ENCODE measurements around the gene CLEC1B. TPM values are rescaled to one million over a fixed set of nuclear protein-coding genes. Genes with fewer than 3 reads are reported as not detected.

The CLEC1B gene
- total and polyA plus RNA-seq, 2 of the 13 experiments (the other 11 are each of a cell fraction or from before 2014, with no cell fraction given) = not detected

DNA sequence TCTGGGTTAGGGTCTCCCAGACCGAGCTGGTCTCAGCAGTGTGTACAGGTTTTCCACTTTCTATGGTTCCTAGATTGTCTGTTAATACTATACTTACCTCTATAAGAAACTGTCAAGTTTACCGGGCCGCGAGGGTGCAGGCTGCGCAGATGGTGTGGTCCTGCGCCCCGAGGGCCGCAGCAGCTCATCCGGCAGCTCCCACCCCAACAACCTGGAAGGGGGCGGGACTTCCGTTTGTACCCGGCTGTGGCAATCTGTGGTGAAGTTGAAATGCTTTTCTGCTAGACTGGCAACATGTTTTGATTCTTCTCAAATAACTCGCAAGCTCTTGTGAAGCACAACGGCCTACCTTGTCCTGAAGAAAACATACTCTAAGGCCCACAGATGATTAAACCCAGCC is 31.5 kb upstream of the CLEC1B start, which contains the start of gene CLEC9A:
Gene CLEC9A (plus strand): TSS at position 237 of the 400 bp plus-strand sequence. CDS start 22,006 bp downstream, outside the sequence.
- Histone ChIP-seq H4K20me1 (ENCODE audit: insufficient read depth, low read length) (no peaks in the 10 kb centered on the region), H3K27me3 (ENCODE audit: control insufficient read depth in 1 of 2, insufficient read depth in 2 of 2, low read length in 2 of 2) (peaks cover 0 to 9% of the 10 kb centered on the region in 2 experiments; a peak in 2 of 5 replicates), H3K9me3 (ENCODE audit: low read length) (no peaks in the 10 kb centered on the region), H2AFZ (ENCODE audit: low read length) (no peak within 1 kb of the TSS), H3K4me1 (ENCODE audit: insufficient read depth, low read length) (no peaks in the 10 kb centered on the region), H3K9ac (ENCODE audit: insufficient read depth, low read depth, low read length) (no peak within 1 kb of the TSS), H3K79me2 (ENCODE audit: insufficient read depth, low read length) (no peaks in the 10 kb centered on the region), H3K27ac (ENCODE audit: extremely low read length, insufficient read depth, low read length) (no peak within 1 kb of the TSS), H3K4me2 (ENCODE audit: low read depth, low read length) (no peak within 1 kb of the TSS), H3K36me3 (replicated peaks in 1 of 2; ENCODE audit: control insufficient read depth in 1 of 2, insufficient read depth in 2 of 2, low read length in 2 of 2) (no peaks in the 10 kb centered on the region), H3K4me3 (replicated peaks in 1 of 3; ENCODE audit: insufficient read depth in 1 of 3, low read depth in 2 of 3, low read length in 3 of 3) (no peak within 1 kb of the TSS)
- 61% methylated on average over 7 of the region's 14 CpGs for WGBS (ENCODE audit: low lambda C conversion rate)
- no TSS peak for BruUV-seq (replicated peaks)
- DNase-seq (ENCODE audit: low spot score) = no peak
- in situ Hi-C loops (cut with HindIII; ENCODE audit: extremely low pct_ligation_motif_present, low pct_unique_long_range_greater_than_20kb) = no loop called here
- ATAC-seq = no peak
- TF ChIP-seq ZMAT3 (CRISPR knock-in tag; conservative IDR thresholded peaks at IDR 0.05) (no peak), GTF3A (CRISPR knock-in tag; conservative IDR thresholded peaks at IDR 0.05) (no peak), ZNF83 (CRISPR knock-in tag; IDR thresholded peaks at IDR 0.05; ENCODE audit: borderline replicate concordance) (no peak), ATRX (CRISPR knock-in tag; IDR thresholded peaks at IDR 0.05; ENCODE audit: borderline replicate concordance) (no peak), ZBTB38 (CRISPR knock-in tag; IDR thresholded peaks at IDR 0.05) (no peak), TEAD3 (CRISPR knock-in tag; optimal IDR thresholded peaks at IDR 0.05; ENCODE audit: borderline replicate concordance) (no peak)
- TF ChIP-seq, protein P1, sequence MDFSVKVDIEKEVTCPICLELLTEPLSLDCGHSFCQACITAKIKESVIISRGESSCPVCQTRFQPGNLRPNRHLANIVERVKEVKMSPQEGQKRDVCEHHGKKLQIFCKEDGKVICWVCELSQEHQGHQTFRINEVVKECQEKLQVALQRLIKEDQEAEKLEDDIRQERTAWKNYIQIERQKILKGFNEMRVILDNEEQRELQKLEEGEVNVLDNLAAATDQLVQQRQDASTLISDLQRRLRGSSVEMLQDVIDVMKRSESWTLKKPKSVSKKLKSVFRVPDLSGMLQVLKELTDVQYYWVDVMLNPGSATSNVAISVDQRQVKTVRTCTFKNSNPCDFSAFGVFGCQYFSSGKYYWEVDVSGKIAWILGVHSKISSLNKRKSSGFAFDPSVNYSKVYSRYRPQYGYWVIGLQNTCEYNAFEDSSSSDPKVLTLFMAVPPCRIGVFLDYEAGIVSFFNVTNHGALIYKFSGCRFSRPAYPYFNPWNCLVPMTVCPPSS (IDR thresholded peaks at IDR 0.05) = no peak
- FAIRE-seq = no peak
- CTCF ChIA-PET (ENCODE audit: low intra/inter-chr PET ratio, low total read pairs) = no interaction called here
- POLR2A ChIA-PET = no interaction called here
- intact Hi-C loops (cut with micrococcal nuclease; ENCODE audit: unreplicated experiment) = no loop called here

DNA sequence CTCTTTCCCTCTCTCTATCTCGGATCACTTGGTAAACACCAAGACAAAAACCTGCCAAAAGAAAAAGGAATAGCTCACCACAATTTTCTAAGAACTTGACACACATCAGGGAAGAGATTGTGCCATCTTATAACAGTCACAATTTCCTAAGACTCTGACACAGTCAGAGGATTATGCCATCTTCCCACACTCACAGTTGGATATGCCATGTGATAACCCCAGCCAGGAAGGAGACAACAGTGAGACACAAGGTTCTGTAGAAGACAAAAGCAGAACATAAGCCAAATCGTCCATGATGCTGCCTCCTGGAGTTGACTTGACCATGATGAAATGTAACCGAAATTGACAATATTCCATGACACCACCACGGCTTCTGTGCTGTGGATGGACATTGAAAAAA is 28.8 kb upstream of the CLEC1B start:
- in situ Hi-C loops (cut with HindIII; ENCODE audit: extremely low pct_ligation_motif_present, low pct_unique_long_range_greater_than_20kb) = no loop called here
- no peaks in the 10 kb centered on the region for H4K20me1 ChIP-seq (ENCODE audit: insufficient read depth, low read length)
- H3K36me3 ChIP-seq (replicated peaks in 1 of 2; ENCODE audit: control insufficient read depth in 1 of 2, insufficient read depth in 2 of 2, low read length in 2 of 2) = no peaks in the 10 kb centered on the region
- no peaks in the 10 kb centered on the region for H3K4me1 ChIP-seq (ENCODE audit: insufficient read depth, low read length)
- no peaks in the 10 kb centered on the region for H3K79me2 ChIP-seq (ENCODE audit: insufficient read depth, low read length)
- no peak for FAIRE-seq
- intact Hi-C loops (cut with micrococcal nuclease; ENCODE audit: unreplicated experiment) = no loop called here
- H3K4me3 ChIP-seq (replicated peaks in 1 of 3; ENCODE audit: insufficient read depth in 1 of 3, low read depth in 2 of 3, low read length in 3 of 3) = no peak overlapping the region
- no peaks in the 10 kb centered on the region for H3K9me3 ChIP-seq (ENCODE audit: low read length)
- no peak for DNase-seq (ENCODE audit: low spot score)
- no peak overlapping the region for H2AFZ ChIP-seq (ENCODE audit: low read length)
- H3K4me2 ChIP-seq (ENCODE audit: low read depth, low read length) = no peak overlapping the region
- peaks cover 0 to 9% of the 10 kb centered on the region in 2 experiments; a peak in 2 of 5 replicates for H3K27me3 ChIP-seq (ENCODE audit: control insufficient read depth in 1 of 2, insufficient read depth in 2 of 2, low read length in 2 of 2)
- no TSS peak for BruUV-seq (replicated peaks)
- no peak overlapping the region for H3K9ac ChIP-seq (ENCODE audit: insufficient read depth, low read depth, low read length)
- no peak overlapping the region for H3K27ac ChIP-seq (ENCODE audit: extremely low read length, insufficient read depth, low read length)
- no peak for ATAC-seq
- CTCF ChIA-PET (ENCODE audit: low intra/inter-chr PET ratio, low total read pairs) = no interaction called here
- no peak for TF ChIP-seq NFATC3 (CRISPR knock-in tag; IDR thresholded peaks at IDR 0.05)
- TF ChIP-seq RXRA (CRISPR knock-in tag; IDR thresholded peaks at IDR 0.05) = no peak
- no peak for TF ChIP-seq IRF9 (CRISPR knock-in tag; IDR thresholded peaks at IDR 0.05; ENCODE audit: borderline replicate concordance)
- TF ChIP-seq, protein P2, sequence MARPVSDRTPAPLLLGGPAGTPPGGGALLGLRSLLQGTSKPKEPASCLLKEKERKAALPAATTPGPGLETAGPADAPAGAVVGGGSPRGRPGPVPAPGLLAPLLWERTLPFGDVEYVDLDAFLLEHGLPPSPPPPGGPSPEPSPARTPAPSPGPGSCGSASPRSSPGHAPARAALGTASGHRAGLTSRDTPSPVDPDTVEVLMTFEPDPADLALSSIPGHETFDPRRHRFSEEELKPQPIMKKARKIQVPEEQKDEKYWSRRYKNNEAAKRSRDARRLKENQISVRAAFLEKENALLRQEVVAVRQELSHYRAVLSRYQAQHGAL (CRISPR knock-in tag; IDR thresholded peaks at IDR 0.05; ENCODE audit: not compliant biosample characterization) = no peak
- POLR2A ChIA-PET = no interaction called here
- 1% methylated on average over 4 of the region's 4 CpGs for WGBS (ENCODE audit: low lambda C conversion rate)

Measured in HepG2 (cell line).